Amniotic epithelial cell (primary cell): Measurements from ENCODE around the gene CEBPG.

Source experiments
- DNase-seq: peaks from one replicate; pipeline ENCODE4 v3.0.0-alpha.2; 2010; ENCODE audit warnings: low read depth

CEBPG gene

GRCh38 chr19:33395561-33396550 is 22.3 kb downstream of the CEBPG start:
- no peak for DNase-seq

- no peak for DNase-seq
These were observed 23.4 kb downstream of the CEBPG start for GRCh38 chr19:33396701-33397535.

GRCh38 chr19:33397536-33398360 is 24.2 kb downstream of the CEBPG start:
- DNase-seq, result no peak

- DNase-seq, result no peak
These were observed 25.0 kb downstream of the CEBPG start for GRCh38 chr19:33398361-33399060.

GRCh38 chr19:33399081-33399744 is 25.7 kb downstream of the CEBPG start:
- no peak for DNase-seq

- DNase-seq, result no peak
These were observed 26.5 kb downstream of the CEBPG start for GRCh38 chr19:33399745-33400681.

- no peak for DNase-seq
These were observed 27.6 kb downstream of the CEBPG start for GRCh38 chr19:33400856-33401682.

- DNase-seq, result no peak
These were observed 28.3 kb downstream of the CEBPG start for GRCh38 chr19:33401683-33402420.

GRCh38 chr19:33402421-33403220 is 29.1 kb downstream of the CEBPG start:
- DNase-seq, result no peak

- DNase-seq, result no peak
These were observed 29.9 kb downstream of the CEBPG start for GRCh38 chr19:33403221-33403972.

GRCh38 chr19:33403973-33404304 is 30.4 kb downstream of the CEBPG start:
- DNase-seq, result no peak

- DNase-seq, result no peak
These were observed 31.2 kb downstream of the CEBPG start for GRCh38 chr19:33404506-33405253.

GRCh38 chr19:33405254-33405552 is 31.7 kb downstream of the CEBPG start:
- no peak for DNase-seq

GRCh38 chr19:33405553-33406461 is 32.3 kb downstream of the CEBPG start:
- DNase-seq, result no peak
